Measurements from ENCODE around the gene GRID2. TPM values are rescaled to one million over a fixed set of nuclear protein-coding genes. Genes with fewer than 3 reads are reported as not detected.

Gene GRID2
- 0.54 and 0.60 TPM in 2 replicates for polyA plus RNA-seq (2013)

GRCh38 chr4:92303621-92304027, at the start of gene GRID2:
TSS of gene GRID2 (plus strand) at chr4:92303966.
- Histone ChIP-seq H4K8ac (ENCODE audit: low read depth, low read length) (no peak within 1 kb of the TSS), H2BK12ac (ENCODE audit: low read length) (no peak within 1 kb of the TSS), H3K36me3 (ENCODE audit: control insufficient read depth in 1 of 2, insufficient read depth in 2 of 2, low read length in 2 of 2) (no peaks in the 10 kb centered on the region), H3K9ac (ENCODE audit: low read length) (no peak within 1 kb of the TSS), H3K4me2 (ENCODE audit: low read length) (peak within 1 kb of the TSS; percentile 99), H3K79me1 (ENCODE audit: low read length) (no peaks in the 10 kb centered on the region), H4K91ac (ENCODE audit: low read depth, low read length) (no peak within 1 kb of the TSS), H3K79me2 (ENCODE audit: control insufficient read depth, insufficient read depth, low read length, poor library complexity) (no peaks in the 10 kb centered on the region), H4K12ac (ENCODE audit: low read depth, low read length) (no peak within 1 kb of the TSS), H2AK5ac (ENCODE audit: low read length) (no peak within 1 kb of the TSS), H3K18ac (ENCODE audit: low read length) (no peak within 1 kb of the TSS), H2AFZ (ENCODE audit: insufficient read depth, low read length, poor library complexity) (no peak within 1 kb of the TSS), H3K27me3 (ENCODE audit: insufficient read depth, low read length) (peaks cover 10% of the 10 kb centered on the region), H3K4ac (ENCODE audit: low read depth, low read length) (no peak within 1 kb of the TSS), H3K23ac (ENCODE audit: low read length) (no peak within 1 kb of the TSS), H2BK5ac (ENCODE audit: low read depth, low read length, poor library complexity) (no peak within 1 kb of the TSS), H3K27ac (ENCODE audit: low read depth, low read length) (no peak within 1 kb of the TSS), H3K14ac (ENCODE audit: low read length) (no peak within 1 kb of the TSS), H3K9me3 (ENCODE audit: insufficient read depth, low read depth, low read length) (peaks cover 4% of the 10 kb centered on the region), H2BK120ac (ENCODE audit: insufficient read depth, low read length, poor library complexity) (no peak within 1 kb of the TSS), H3K4me3 (ENCODE audit: low read depth, low read length) (no peak within 1 kb of the TSS), H3K4me1 (ENCODE audit: control insufficient read depth in 1 of 2, insufficient read depth in 2 of 2, low read length in 2 of 2) (peaks cover 5 to 12% of the 10 kb centered on the region in 2 experiments)
- no CpG with 5 or more reads among the region's 29 CpGs for WGBS (ENCODE audit: extremely low coverage, insufficient coverage, insufficient read length)
- no peak for DNase-seq

- Histone ChIP-seq H2BK120ac (ENCODE audit: insufficient read depth, low read length, poor library complexity) (no peak overlapping the region), H3K18ac (ENCODE audit: low read length) (no peak overlapping the region), H3K23ac (ENCODE audit: low read length) (no peak overlapping the region), H3K79me2 (ENCODE audit: control insufficient read depth, insufficient read depth, low read length, poor library complexity) (no peaks in the 10 kb centered on the region), H2BK12ac (ENCODE audit: low read length) (no peak overlapping the region), H3K4me1 (ENCODE audit: control insufficient read depth in 1 of 2, insufficient read depth in 2 of 2, low read length in 2 of 2) (no peaks in the 10 kb centered on the region), H3K14ac (ENCODE audit: low read length) (no peak overlapping the region), H4K8ac (ENCODE audit: low read depth, low read length) (no peak overlapping the region), H3K36me3 (ENCODE audit: control insufficient read depth in 1 of 2, insufficient read depth in 2 of 2, low read length in 2 of 2) (peaks cover 0 to 2% of the 10 kb centered on the region in 2 experiments), H2AK5ac (ENCODE audit: low read length) (no peak overlapping the region), H2AFZ (ENCODE audit: insufficient read depth, low read length, poor library complexity) (no peak overlapping the region), H3K4me2 (ENCODE audit: low read length) (no peak overlapping the region), H3K4ac (ENCODE audit: low read depth, low read length) (no peak overlapping the region), H3K4me3 (ENCODE audit: low read depth, low read length) (no peak overlapping the region), H3K27ac (ENCODE audit: low read depth, low read length) (no peak overlapping the region), H4K12ac (ENCODE audit: low read depth, low read length) (no peak overlapping the region), H3K79me1 (ENCODE audit: low read length) (no peaks in the 10 kb centered on the region), H2BK5ac (ENCODE audit: low read depth, low read length, poor library complexity) (no peak overlapping the region), H3K9me3 (ENCODE audit: insufficient read depth, low read depth, low read length) (peaks cover 9% of the 10 kb centered on the region), H3K9ac (ENCODE audit: low read length) (no peak overlapping the region), H4K91ac (ENCODE audit: low read depth, low read length) (no peak overlapping the region), H3K27me3 (ENCODE audit: insufficient read depth, low read length) (no peaks in the 10 kb centered on the region)
- DNase-seq: no peak
- no CpG with 5 or more reads among the region's 4 CpGs for whole genome bisulfite sequencing (ENCODE audit: extremely low coverage, insufficient coverage, insufficient read length)
These were observed 49.6 kb upstream of the GRID2 start for GRCh38 chr4:92253986-92254671.

GRCh38 chr4:92254767-92255442, 48.9 kb upstream of the GRID2 start:
- H2AK5ac ChIP-seq (ENCODE audit: low read length): no peak overlapping the region
- no peak overlapping the region for H2BK12ac ChIP-seq (ENCODE audit: low read length)
- H4K12ac ChIP-seq (ENCODE audit: low read depth, low read length): no peak overlapping the region
- H2AFZ ChIP-seq (ENCODE audit: insufficient read depth, low read length, poor library complexity): no peak overlapping the region
- H2BK5ac ChIP-seq (ENCODE audit: low read depth, low read length, poor library complexity): no peak overlapping the region
- no peaks in the 10 kb centered on the region for H3K79me1 ChIP-seq (ENCODE audit: low read length)
- H3K23ac ChIP-seq (ENCODE audit: low read length): no peak overlapping the region
- no peak overlapping the region for H3K27ac ChIP-seq (ENCODE audit: low read depth, low read length)
- no peak overlapping the region for H3K4me2 ChIP-seq (ENCODE audit: low read length)
- no peaks in the 10 kb centered on the region for H3K4me1 ChIP-seq (ENCODE audit: control insufficient read depth in 1 of 2, insufficient read depth in 2 of 2, low read length in 2 of 2)
- no peak overlapping the region for H3K14ac ChIP-seq (ENCODE audit: low read length)
- no peak overlapping the region for H3K4ac ChIP-seq (ENCODE audit: low read depth, low read length)
- no peak overlapping the region for H3K4me3 ChIP-seq (ENCODE audit: low read depth, low read length)
- DNase-seq: no peak
- H4K8ac ChIP-seq (ENCODE audit: low read depth, low read length): no peak overlapping the region
- peaks cover 0 to 2% of the 10 kb centered on the region in 2 experiments for H3K36me3 ChIP-seq (ENCODE audit: control insufficient read depth in 1 of 2, insufficient read depth in 2 of 2, low read length in 2 of 2)
- H3K9ac ChIP-seq (ENCODE audit: low read length): no peak overlapping the region
- no peak overlapping the region for H2BK120ac ChIP-seq (ENCODE audit: insufficient read depth, low read length, poor library complexity)
- WGBS (ENCODE audit: extremely low coverage, insufficient coverage, insufficient read length): no CpG with 5 or more reads among the region's 8 CpGs
- H3K9me3 ChIP-seq (ENCODE audit: insufficient read depth, low read depth, low read length): peaks cover 9% of the 10 kb centered on the region
- no peak overlapping the region for H4K91ac ChIP-seq (ENCODE audit: low read depth, low read length)
- no peaks in the 10 kb centered on the region for H3K27me3 ChIP-seq (ENCODE audit: insufficient read depth, low read length)
- no peaks in the 10 kb centered on the region for H3K79me2 ChIP-seq (ENCODE audit: control insufficient read depth, insufficient read depth, low read length, poor library complexity)
- no peak overlapping the region for H3K18ac ChIP-seq (ENCODE audit: low read length)

- Histone ChIP-seq H3K27me3 (ENCODE audit: insufficient read depth, low read length) (no peaks in the 10 kb centered on the region), H2AK5ac (ENCODE audit: low read length) (no peak overlapping the region), H2BK120ac (ENCODE audit: insufficient read depth, low read length, poor library complexity) (no peak overlapping the region)
These were observed 47.9 kb upstream of the GRID2 start for GRCh38 chr4:92255920-92256244.

More at GRCh38 chr4:92255920-92256244, 47.9 kb upstream of the GRID2 start:
- Histone ChIP-seq H2AFZ (ENCODE audit: insufficient read depth, low read length, poor library complexity) (no peak overlapping the region), H4K91ac (ENCODE audit: low read depth, low read length) (no peak overlapping the region), H4K12ac (ENCODE audit: low read depth, low read length) (no peak overlapping the region), H3K9ac (ENCODE audit: low read length) (no peak overlapping the region), H3K4ac (ENCODE audit: low read depth, low read length) (no peak overlapping the region), H3K79me1 (ENCODE audit: low read length) (no peaks in the 10 kb centered on the region), H4K8ac (ENCODE audit: low read depth, low read length) (no peak overlapping the region), H3K36me3 (ENCODE audit: control insufficient read depth in 1 of 2, insufficient read depth in 2 of 2, low read length in 2 of 2) (peaks cover 0 to 2% of the 10 kb centered on the region in 2 experiments), H3K23ac (ENCODE audit: low read length) (no peak overlapping the region), H2BK12ac (ENCODE audit: low read length) (no peak overlapping the region), H3K27ac (ENCODE audit: low read depth, low read length) (no peak overlapping the region), H3K18ac (ENCODE audit: low read length) (no peak overlapping the region), H3K4me3 (ENCODE audit: low read depth, low read length) (no peak overlapping the region), H3K4me1 (ENCODE audit: control insufficient read depth in 1 of 2, insufficient read depth in 2 of 2, low read length in 2 of 2) (no peaks in the 10 kb centered on the region), H2BK5ac (ENCODE audit: low read depth, low read length, poor library complexity) (no peak overlapping the region), H3K14ac (ENCODE audit: low read length) (no peak overlapping the region), H3K79me2 (ENCODE audit: control insufficient read depth, insufficient read depth, low read length, poor library complexity) (no peaks in the 10 kb centered on the region), H3K4me2 (ENCODE audit: low read length) (no peak overlapping the region), H3K9me3 (ENCODE audit: insufficient read depth, low read depth, low read length) (peaks cover 9% of the 10 kb centered on the region)
- no CpG with 5 or more reads among the region's 1 CpG for WGBS (ENCODE audit: extremely low coverage, insufficient coverage, insufficient read length)
- DNase-seq: no peak

All from trophoblast cell (in vitro differentiated cells and primary cell).